Erythroblast (primary cell): ENCODE results near the gene TMEM217.

Experiments
- GATA1 ChIP-seq: IDR thresholded peaks from 2 replicates; pipeline ENCODE4 v1.6.1; 2011; ENCODE audit warnings: low read depth, mild to moderate bottlenecking, control low read depth, low read length, moderate library complexity
- POLR2A ChIP-seq: IDR thresholded peaks from 2 replicates; pipeline ENCODE4 v1.6.1; 2011; ENCODE audit warnings: mild to moderate bottlenecking, low read length

DNA sequence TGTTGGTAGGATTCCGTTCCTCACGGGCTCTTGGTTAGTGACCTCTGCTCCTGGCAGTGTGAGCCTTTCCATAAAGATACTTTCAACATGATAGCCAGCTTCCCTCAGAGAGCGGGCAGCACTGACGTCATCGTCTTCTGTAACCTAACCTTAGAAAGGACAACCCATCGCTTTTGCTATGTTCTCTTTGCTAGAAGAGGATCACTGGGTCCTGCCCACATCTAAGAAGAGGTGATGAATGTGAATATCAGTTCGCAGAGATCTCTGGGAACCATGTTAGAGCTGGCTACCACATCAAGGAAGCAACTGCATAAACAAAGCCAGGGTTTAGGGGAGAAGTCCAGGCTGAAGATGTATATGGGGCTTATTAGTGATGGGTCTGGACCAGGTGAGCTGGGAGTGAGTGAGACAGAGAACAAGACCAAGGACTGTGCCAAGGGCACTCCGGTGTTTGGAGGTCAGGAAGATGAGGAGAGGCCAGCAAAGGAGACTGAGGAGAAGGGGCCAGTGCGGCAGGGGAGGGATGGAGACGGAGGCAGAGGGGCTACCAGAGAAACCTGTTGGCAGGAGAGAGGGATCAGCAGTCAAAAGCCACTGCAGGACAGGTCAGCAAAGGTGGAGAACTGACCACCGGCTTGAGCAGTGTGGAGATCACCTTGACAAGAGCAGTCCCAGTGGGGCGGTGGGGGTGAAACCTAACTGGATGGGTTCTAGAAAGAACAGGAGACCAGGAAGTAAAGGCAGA lies 48.3 kb downstream of the TMEM217 start:
- TF ChIP-seq POLR2A, result no peak
- TF ChIP-seq GATA1, result no peak
